K562 (cell line): ENCODE measurements around the gene FUBP3. TPM values are rescaled to one million over a fixed set of nuclear protein-coding genes. Genes with fewer than 3 reads are reported as not detected.

Experiments
- ATAC-seq: fragments of 200-7000 bp; cut with Tn5 transposase; 3 replicates; pipeline ENCODE4 v1.9.1; 2020; ENCODE audit warnings: moderate library complexity
- BruUV-seq: library from RNA; stranded (reverse); fragments of 400-500 nt; replicated peaks from 2 replicates; lab custom pipeline; 2021; lab: Mats Ljungman, UMichigan
- CTCF ChIA-PET: fragments of 300-600 bp; formaldehyde crosslinking; extraction: SDS; loops from one replicate; lab custom pipeline; 2021; ENCODE audit warnings: low intra/inter-chr PET ratio; lab: Yijun Ruan, JAX
- POLR2A ChIA-PET: fragments of 300-600, 350-650 bp; sonication (Branson Sonifier 250); formaldehyde crosslinking; extraction: SDS; loops from one replicate; lab custom pipeline; 2021; ENCODE audit warnings: antibody characterized with exemption, inconsistent platforms; lab: Yijun Ruan, JAX
- DNase-seq, 4 experiments: peaks; one replicate each; pipeline versions ENCODE4 v3.0.0 to v3.0.0-alpha.2; 2011 to 2018; ENCODE audit warnings: low spot score in 3 of 4, mixed read lengths in 3 of 4; ENCODE audit errors: extremely low read depth in 1 of 4
- FAIRE-seq: peaks from 2 replicates; lab custom pipeline; 2011; peaks lifted over from hg19 to GRCh38; lab: Jason Lieb, UNC
- H2AFZ ChIP-seq: 2 replicates; pipeline ENCODE4 v1.6.0; 2011; ENCODE audit warnings: low read depth, low read length, control low read depth, inconsistent platforms
- H3K27ac ChIP-seq: fragments of 200-600 bp; 3 replicates; pipeline ENCODE4 v1.8.0; 2011; ENCODE audit warnings: low read depth, mild to moderate bottlenecking, control low read depth, inconsistent platforms, low read length, moderate library complexity, mixed read lengths; ENCODE audit errors: extremely low read depth
- H3K27me3 ChIP-seq, 2 experiments: fragments of 300-600 bp in 1 of 2; 2 replicates in 1 of 2; 3 replicates in 1 of 2; pipeline versions ENCODE4 v1.6.0 to v1.8.0; 2011; ENCODE audit warnings: inconsistent platforms in 2 of 2, low read length in 2 of 2, mild to moderate bottlenecking in 1 of 2, mixed read lengths in 1 of 2, moderate library complexity in 1 of 2; ENCODE audit not compliant: control insufficient read depth in 2 of 2, insufficient read depth in 2 of 2
- H3K36me3 ChIP-seq: fragments of 300-600 bp; 3 replicates; pipeline ENCODE4 v1.8.0; 2011; ENCODE audit warnings: mild to moderate bottlenecking, low read length, inconsistent platforms; ENCODE audit not compliant: control insufficient read depth, insufficient read depth
- H3K4me1 ChIP-seq, 2 experiments: fragments of 200-600 bp in 1 of 2; replicated peaks in 1 of 2; 2 replicates in 1 of 2; 3 replicates in 1 of 2; pipeline versions ENCODE4 v1.5.1 to v1.8.0; 2011; ENCODE audit warnings: inconsistent platforms in 2 of 2, low read length in 2 of 2, mild to moderate bottlenecking in 1 of 2, mixed read lengths in 1 of 2, moderate library complexity in 1 of 2; ENCODE audit not compliant: control insufficient read depth in 2 of 2, insufficient read depth in 2 of 2
- H3K4me2 ChIP-seq: 2 replicates; pipeline ENCODE4 v1.6.1; 2011; ENCODE audit warnings: low read length, control low read depth, inconsistent platforms, mixed read lengths; ENCODE audit not compliant: insufficient read depth
- H3K4me3 ChIP-seq: fragments of 200-600 bp; sonication (generic), shearing (Covaris generic); 2 replicates; pipeline ENCODE4 v1.5.1; 2016; ENCODE audit warnings: control low read depth, inconsistent platforms
- H3K79me2 ChIP-seq: fragments of 200-600 bp; 3 replicates; pipeline ENCODE4 v1.8.0; 2011; ENCODE audit warnings: low read length, inconsistent platforms; ENCODE audit not compliant: control insufficient read depth, insufficient read depth
- H3K9ac ChIP-seq, 2 experiments: 2 replicates each; pipeline versions ENCODE4 v1.6.0 to v1.6.1; 2011; ENCODE audit warnings: low read depth in 2 of 2, low read length in 2 of 2, control low read depth in 1 of 2, inconsistent platforms in 1 of 2, mild to moderate bottlenecking in 1 of 2, mixed read lengths in 1 of 2; ENCODE audit not compliant: insufficient read depth in 1 of 2
- H3K9me1 ChIP-seq: one replicate; pipeline ENCODE4 v1.6.0; 2011; ENCODE audit warnings: inconsistent platforms, mild to moderate bottlenecking, low read length, moderate library complexity; ENCODE audit not compliant: control insufficient read depth, insufficient read depth
- H3K9me3 ChIP-seq: replicated peaks from 2 replicates; pipeline ENCODE4 v1.5.1; 2011; ENCODE audit warnings: low read depth, low read length, inconsistent platforms; ENCODE audit not compliant: control insufficient read depth, insufficient read depth
- H4K20me1 ChIP-seq: replicated peaks from 2 replicates; pipeline ENCODE4 v1.6.1; 2011; ENCODE audit warnings: low read length, inconsistent platforms, mixed read lengths; ENCODE audit not compliant: control insufficient read depth, insufficient read depth
- ARID3B ChIP-seq: fragments of 250-450 bp; sonication (Bioruptor Pico); IDR thresholded peaks from 2 replicates; pipeline ENCODE4 v1.4.0; 2020; ENCODE audit warnings: borderline replicate concordance
- GTF2A2 ChIP-seq: IDR thresholded peaks from 2 replicates; pipeline ENCODE4 v1.6.1; 2016; ENCODE audit warnings: mild to moderate bottlenecking, missing genetic modification characterization, missing compliant biosample characterization
- LEF1 ChIP-seq: fragments of 450-650 bp; IDR thresholded peaks from 2 replicates; pipeline ENCODE4 v1.6.1; 2016; ENCODE audit warnings: mild to moderate bottlenecking
- MITF ChIP-seq: IDR thresholded peaks from 2 replicates; pipeline ENCODE4 v1.6.1; 2014; ENCODE audit warnings: antibody characterized with exemption
- NCOA6 ChIP-seq: fragments of 450-650 bp; IDR thresholded peaks from 2 replicates; pipeline ENCODE4 v1.6.1; 2017; ENCODE audit warnings: mild to moderate bottlenecking
- NCOR1 ChIP-seq: fragments of 450-650 bp; IDR thresholded peaks from 2 replicates; pipeline ENCODE4 v1.6.1; 2016; ENCODE audit warnings: mild to moderate bottlenecking, moderate library complexity
- SMAD3 ChIP-seq: fragments of 450-650 bp; formaldehyde crosslinking; conservative IDR thresholded peaks from 2 replicates; pipeline ENCODE4 v1.4.0; 2020; ENCODE audit warnings: mild to moderate bottlenecking
- TBL1XR1 ChIP-seq, 2 experiments: IDR thresholded peaks; 2 replicates each; pipeline ENCODE4 v1.6.1; 2012; ENCODE audit warnings: improper control_type of control experiment in 2 of 2, low read length in 2 of 2, mild to moderate bottlenecking in 1 of 2
- ZBTB12 ChIP-seq: fragments of 250-450 bp; sonication (Bioruptor Pico); IDR thresholded peaks from 2 replicates; pipeline ENCODE4 v1.4.0; 2020
- ZNF354B ChIP-seq: fragments of 250-450 bp; sonication (Bioruptor Pico); IDR thresholded peaks from 2 replicates; pipeline ENCODE4 v1.4.0; 2020
- ZNF444 ChIP-seq: fragments of 250-450 bp; sonication (Bioruptor Pico); IDR thresholded peaks from 2 replicates; pipeline ENCODE4 v1.4.0; 2020; ENCODE audit warnings: mild to moderate bottlenecking, moderate library complexity
- ZZZ3 ChIP-seq: fragments of 450-650 bp; IDR thresholded peaks from 2 replicates; pipeline ENCODE4 v1.6.1; 2016; ENCODE audit warnings: antibody characterized with exemption, mild to moderate bottlenecking, moderate library complexity
- WGBS: fragments of 100-300 bp; shearing (Covaris generic); methylation state at CpG from one replicate; pipeline ENCODE4 v1.1.6; 2016; ENCODE audit warnings: low coverage, mixed read lengths; ENCODE audit not compliant: insufficient coverage; ENCODE audit errors: missing lambda C conversion rate; 5-methylcytosine and 5-hydroxymethylcytosine counted together
- in situ Hi-C: fragments of 300-500 bp; cut with MboI; formaldehyde crosslinking; loops from 4 replicates; pipeline ENCODE4 v1.15.0; 2018; ENCODE audit warnings: inconsistent platforms, mixed read lengths
- intact Hi-C: fragments of 100-400 bp; cut with micrococcal nuclease; formaldehyde crosslinking; loops from 2 replicates; pipeline ENCODE4 v1.14.2; 2022
- polyA plus RNA-seq, 8 experiments: library from polyadenylated mRNA; depleted of rRNA in 4 of 8; stranded (reverse) in 5 of 8; unstranded in 3 of 8; fragments of >200 nt; fragmentation: Nextera tagmentation in 2 of 8; fragmentation: Illumina TruSeq in 1 of 8; extraction: Ambion mirVana in 2 of 8; extraction: Trizol in 1 of 8; gene quantifications; 2 replicates each; pipeline versions ENCODE4 v1.2.1 to v1.2.3, GENCODE V29; 2011 to 2014; ENCODE audit warnings: inconsistent platforms in 1 of 8, missing spikeins in 1 of 8
- total RNA-seq, 7 experiments: library from RNA; depleted of rRNA in 6 of 7; stranded (reverse); fragments of >200 nt in 6 of 7; fragmentation: Illumina TruSeq in 2 of 7; extraction: Trizol in 2 of 7; gene quantifications; 2 replicates each; pipeline versions ENCODE4 v1.2.1 to v1.2.3, GENCODE V29; 2011 to 2021; ENCODE audit warnings: low replicate concordance in 1 of 7
- TF ChIP-seq, protein P1 (sequence below): fragments of 450-650 bp; formaldehyde crosslinking; IDR thresholded peaks from 2 replicates; pipeline ENCODE4 v1.4.0; 2022; ENCODE audit warnings: mild to moderate bottlenecking, moderate library complexity
- TF ChIP-seq, protein P2 (sequence below): sonication (generic); formaldehyde crosslinking; IDR thresholded peaks from 2 replicates; pipeline ENCODE4 v1.8.1; 2022; ENCODE audit warnings: missing genetic modification reagents
- TF ChIP-seq, protein P3 (sequence below): fragments of 250-450 bp; sonication (Bioruptor Pico); IDR thresholded peaks from 2 replicates; pipeline ENCODE4 v1.9.0; 2021; ENCODE audit warnings: mild to moderate bottlenecking, inconsistent platforms

FUBP3 gene
- total and polyA plus RNA-seq, 9 of the 15 experiments (the other 6 are each of a cell fraction or from before 2014, with no cell fraction given), result 3.0 to 64.0 (median 48.1) TPM

GRCh38 chr9:130581766-130582165 is 2.4 kb downstream of the FUBP3 start:
- Histone ChIP-seq H3K4me2 (no peak overlapping the region), H3K36me3 (peaks cover 41% of the 10 kb centered on the region), H3K9me1 (no peaks in the 10 kb centered on the region), H3K9me3 (no peaks in the 10 kb centered on the region), H3K27me3 (no peaks in the 10 kb centered on the region), H3K79me2 (peaks cover 79% of the 10 kb centered on the region), H3K4me3 (no peak overlapping the region), H2AFZ (no peak overlapping the region), H3K27ac (no peak overlapping the region), H3K4me1 (peaks cover 0 to 12% of the 10 kb centered on the region in 2 experiments; a peak in 4 of 5 replicates), H4K20me1 (no peaks in the 10 kb centered on the region; the same call in none of the 2 replicates), H3K9ac (no peak overlapping the region)
- ChIA-PET CTCF (no interaction called here), POLR2A (interaction anchor here (1.3 kb wide), 1 partner anchor 13 kb away, joined by 3 read pairs; no protein-coding TSS in a partner anchor)
- FAIRE-seq (no peak), ATAC-seq (no peak), DNase-seq (no peak)
- whole genome bisulfite sequencing, result 82% methylated on average over 3 of the region's 3 CpGs
- no TSS peak for BruUV-seq
- in situ Hi-C loops (no loop called here), intact Hi-C loops (no loop called here)
- TF ChIP-seq NCOA6, result no peak
- TF ChIP-seq TBL1XR1 (IDR thresholded peaks at IDR 0.05; ENCODE audit: low read length in 2 of 2), result no peak
- TF ChIP-seq, protein P1, sequence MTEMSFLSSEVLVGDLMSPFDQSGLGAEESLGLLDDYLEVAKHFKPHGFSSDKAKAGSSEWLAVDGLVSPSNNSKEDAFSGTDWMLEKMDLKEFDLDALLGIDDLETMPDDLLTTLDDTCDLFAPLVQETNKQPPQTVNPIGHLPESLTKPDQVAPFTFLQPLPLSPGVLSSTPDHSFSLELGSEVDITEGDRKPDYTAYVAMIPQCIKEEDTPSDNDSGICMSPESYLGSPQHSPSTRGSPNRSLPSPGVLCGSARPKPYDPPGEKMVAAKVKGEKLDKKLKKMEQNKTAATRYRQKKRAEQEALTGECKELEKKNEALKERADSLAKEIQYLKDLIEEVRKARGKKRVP (CRISPR knock-in tag), result no peak
- TF ChIP-seq, protein P2, sequence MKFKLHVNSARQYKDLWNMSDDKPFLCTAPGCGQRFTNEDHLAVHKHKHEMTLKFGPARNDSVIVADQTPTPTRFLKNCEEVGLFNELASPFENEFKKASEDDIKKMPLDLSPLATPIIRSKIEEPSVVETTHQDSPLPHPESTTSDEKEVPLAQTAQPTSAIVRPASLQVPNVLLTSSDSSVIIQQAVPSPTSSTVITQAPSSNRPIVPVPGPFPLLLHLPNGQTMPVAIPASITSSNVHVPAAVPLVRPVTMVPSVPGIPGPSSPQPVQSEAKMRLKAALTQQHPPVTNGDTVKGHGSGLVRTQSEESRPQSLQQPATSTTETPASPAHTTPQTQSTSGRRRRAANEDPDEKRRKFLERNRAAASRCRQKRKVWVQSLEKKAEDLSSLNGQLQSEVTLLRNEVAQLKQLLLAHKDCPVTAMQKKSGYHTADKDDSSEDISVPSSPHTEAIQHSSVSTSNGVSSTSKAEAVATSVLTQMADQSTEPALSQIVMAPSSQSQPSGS, result no peak
- TF ChIP-seq MITF, result no peak
- TF ChIP-seq ZNF444 (CRISPR knock-in tag), result no peak
- no peak for TF ChIP-seq ZBTB12
- no peak for TF ChIP-seq ARID3B (CRISPR knock-in tag)
- TF ChIP-seq LEF1, result no peak
- TF ChIP-seq, protein P3, sequence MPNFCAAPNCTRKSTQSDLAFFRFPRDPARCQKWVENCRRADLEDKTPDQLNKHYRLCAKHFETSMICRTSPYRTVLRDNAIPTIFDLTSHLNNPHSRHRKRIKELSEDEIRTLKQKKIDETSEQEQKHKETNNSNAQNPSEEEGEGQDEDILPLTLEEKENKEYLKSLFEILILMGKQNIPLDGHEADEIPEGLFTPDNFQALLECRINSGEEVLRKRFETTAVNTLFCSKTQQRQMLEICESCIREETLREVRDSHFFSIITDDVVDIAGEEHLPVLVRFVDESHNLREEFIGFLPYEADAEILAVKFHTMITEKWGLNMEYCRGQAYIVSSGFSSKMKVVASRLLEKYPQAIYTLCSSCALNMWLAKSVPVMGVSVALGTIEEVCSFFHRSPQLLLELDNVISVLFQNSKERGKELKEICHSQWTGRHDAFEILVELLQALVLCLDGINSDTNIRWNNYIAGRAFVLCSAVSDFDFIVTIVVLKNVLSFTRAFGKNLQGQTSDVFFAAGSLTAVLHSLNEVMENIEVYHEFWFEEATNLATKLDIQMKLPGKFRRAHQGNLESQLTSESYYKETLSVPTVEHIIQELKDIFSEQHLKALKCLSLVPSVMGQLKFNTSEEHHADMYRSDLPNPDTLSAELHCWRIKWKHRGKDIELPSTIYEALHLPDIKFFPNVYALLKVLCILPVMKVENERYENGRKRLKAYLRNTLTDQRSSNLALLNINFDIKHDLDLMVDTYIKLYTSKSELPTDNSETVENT (CRISPR knock-in tag), result no peak
- no peak for TF ChIP-seq NCOR1
- TF ChIP-seq SMAD3 (CRISPR knock-in tag), result no peak
- TF ChIP-seq ZZZ3, result no peak
- no peak for TF ChIP-seq ZNF354B
- TF ChIP-seq GTF2A2 (tag), result no peak
